ENCODE measurements around the gene LMAN1.

GRCh38 chr18:59311631-59312030, 47.4 kb downstream of the LMAN1 start:
- TF ChIP-seq REST (IDR thresholded peaks at IDR 0.05; ENCODE audit: insufficient read depth in 1 of 2, low read depth in 2 of 2, low read length in 2 of 2): no peak
- no peak for TF ChIP-seq POLR2AphosphoS5 (IDR thresholded peaks at IDR 0.05; ENCODE audit: low read depth, low read length)
- TF ChIP-seq FOXP2 (optimal IDR thresholded peaks at IDR 0.05; ENCODE audit: borderline replicate concordance, extremely low read depth, extremely low read length, insufficient read depth): no peak

Data from PFSK-1 (cell line).